KG1 (cell line): ENCODE data around the gene CTBS.

Experiments
- DNase-seq: peaks from one replicate; lab custom pipeline; 2025; lab: John Stamatoyannopoulos, UW

CTBS gene

GRCh38 chr1:84506002-84506728 lies 68.1 kb downstream of the CTBS start, which contains the start of the genes GNG5 and SPATA1:
Gene GNG5 (minus strand): TSS chr1:84506581. CDS start chr1:84506091, 490 bp downstream.
Gene SPATA1 (plus strand): TSS chr1:84506386. CDS start chr1:84516360, 9,974 bp downstream.
- peak; percentile 94 for DNase-seq

GRCh38 chr1:84505493-84506001 lies 68.7 kb downstream of the CTBS start:
- no peak for DNase-seq

DNA sequence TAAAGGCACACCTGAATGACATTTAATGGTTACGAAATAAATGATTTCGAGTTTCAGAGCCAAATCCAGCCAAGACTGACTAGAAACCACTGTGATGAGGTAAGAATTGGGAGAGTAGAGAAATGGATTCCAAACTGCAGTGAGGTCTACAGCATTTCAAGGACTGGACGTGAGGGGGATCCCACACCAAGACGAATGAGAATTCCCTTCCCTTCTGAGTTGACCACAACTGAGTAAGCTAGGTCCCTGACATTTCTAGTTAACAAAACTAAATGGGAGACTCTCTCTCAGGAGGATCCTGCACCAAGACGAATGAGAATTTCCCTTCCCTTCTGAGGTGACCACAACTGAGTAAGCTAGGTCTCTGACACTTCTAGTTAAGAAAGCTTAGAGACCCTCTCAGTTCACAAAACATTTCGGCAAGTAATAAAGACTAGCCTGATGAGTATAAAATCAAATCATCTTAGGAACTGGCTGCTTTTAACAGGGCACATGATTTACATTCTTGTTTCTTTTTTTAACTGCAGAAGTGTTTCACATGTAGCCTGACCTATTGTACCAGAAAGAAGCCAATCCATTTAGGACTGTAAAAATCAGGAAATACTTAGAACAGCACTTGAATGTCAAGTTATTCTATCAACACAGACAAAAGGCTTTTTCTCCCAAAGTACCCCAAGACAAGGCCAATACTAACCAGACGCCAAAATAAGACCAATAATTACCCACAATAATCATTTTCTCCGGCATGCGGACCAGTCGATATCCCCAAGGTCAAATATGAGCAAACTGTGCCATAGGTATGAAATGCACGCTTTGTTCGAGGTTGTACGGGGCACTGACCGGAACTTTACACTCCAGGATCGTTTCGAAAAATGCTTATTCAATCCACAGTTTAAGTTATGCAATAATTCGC lies 69.4 kb downstream of the CTBS start:
- DNase-seq: no peak

DNA sequence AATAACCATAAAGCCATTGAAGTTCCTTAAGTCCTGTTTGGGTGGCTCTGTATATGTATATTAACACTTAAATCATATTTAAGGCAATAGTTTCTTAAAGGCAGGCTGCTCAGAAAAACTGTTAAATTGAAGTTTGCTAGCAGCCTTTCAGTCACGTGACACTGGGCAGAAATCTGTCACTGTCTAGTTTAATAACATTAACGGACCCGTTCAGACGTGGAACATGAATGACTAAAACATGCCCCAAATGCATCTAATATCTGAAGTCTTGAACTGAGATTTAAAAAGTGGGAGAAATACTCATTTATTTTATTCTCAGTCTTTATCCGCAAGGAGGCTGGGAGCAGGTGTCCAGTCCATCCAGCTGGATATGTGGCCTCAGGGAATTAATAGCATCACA lies 71.3 kb downstream of the CTBS start:
- DNase-seq: no peak
